ENCODE data around the gene TMEM229B. TPM values are rescaled to one million over a fixed set of nuclear protein-coding genes. Genes with fewer than 3 reads are reported as not detected.

The TMEM229B gene
- total RNA-seq, 1 donor from 2014 or later = 2.3 TPM

- DNase-seq (no peak), ATAC-seq (ENCODE audit: poor library complexity) (no peak)
- intact Hi-C loops (cut with DNase I) = no loop called here
Observed at GRCh38 chr14:67438969-67439368, 49.6 kb downstream of the TMEM229B start.

- DNase-seq (no peak), ATAC-seq (ENCODE audit: poor library complexity) (no peak)
- intact Hi-C loops (cut with DNase I) = no loop called here
Observed at GRCh38 chr14:67436006-67436866, 52.3 kb downstream of the TMEM229B start.

- ATAC-seq (ENCODE audit: poor library complexity) (no peak), DNase-seq (no peak)
- intact Hi-C loops (cut with DNase I) = no loop called here
Observed at GRCh38 chr14:67435603-67436002, 52.9 kb downstream of the TMEM229B start.

GRCh38 chr14:67432050-67432564 is 56.4 kb downstream of the TMEM229B start:
- DNase-seq (no peak), ATAC-seq (ENCODE audit: poor library complexity) (no peak)
- intact Hi-C loops (cut with DNase I) = no loop called here

GRCh38 chr14:67429510-67430205 is 58.9 kb downstream of the TMEM229B start:
- intact Hi-C loops (cut with DNase I) = loop anchor here (5.0 kb wide), 2 partner anchors 58 to 278 kb away; partner anchors contain the start of gene TMEM229B
- ATAC-seq (ENCODE audit: poor library complexity) = no peak

GRCh38 chr14:67428501-67429031 is 60.0 kb downstream of the TMEM229B start:
- no peak for ATAC-seq (ENCODE audit: poor library complexity)
- DNase-seq = no peak
- intact Hi-C loops (cut with DNase I) = loop anchor here (5.0 kb wide), 2 partner anchors 59 to 279 kb away; partner anchors contain the start of gene TMEM229B

More at GRCh38 chr14:67429510-67430205, 58.9 kb downstream of the TMEM229B start:
- no peak for DNase-seq

- DNase-seq = peak; percentile 65
- peak; percentile 94 for ATAC-seq (ENCODE audit: poor library complexity)
- intact Hi-C loops (cut with DNase I) = loop anchor here (5.0 kb wide), 2 partner anchors 60 to 280 kb away; partner anchors contain the start of gene TMEM229B
Observed at GRCh38 chr14:67426983-67427606, 61.4 kb downstream of the TMEM229B start.

GRCh38 chr14:67426161-67426560 is 62.4 kb downstream of the TMEM229B start:
- no peak for DNase-seq
- intact Hi-C loops (cut with DNase I) = loop anchor here (5.0 kb wide), 2 partner anchors 61 to 281 kb away; partner anchors contain the start of gene TMEM229B
- peak; percentile 51 for ATAC-seq (ENCODE audit: poor library complexity)

- ATAC-seq (ENCODE audit: poor library complexity) (no peak), DNase-seq (no peak)
- intact Hi-C loops (cut with DNase I) = loop anchor here (2.0 to 5.0 kb wide), 3 partner anchors 62 to 282 kb away; partner anchors contain the start of gene TMEM229B
Observed at GRCh38 chr14:67425608-67426007, 62.9 kb downstream of the TMEM229B start.

GRCh38 chr14:67424539-67424938 is 64.0 kb downstream of the TMEM229B start:
- no peak for ATAC-seq (ENCODE audit: poor library complexity)
- no peak for DNase-seq
- intact Hi-C loops (cut with DNase I) = loop anchor here (2.0 kb wide), 1 partner anchor 146 kb away; no protein-coding TSS in a partner anchor

- intact Hi-C loops (cut with DNase I) = no loop called here
- ATAC-seq (ENCODE audit: poor library complexity) = no peak
- DNase-seq = no peak
Observed at GRCh38 chr14:67423424-67423823, 65.1 kb downstream of the TMEM229B start.

GRCh38 chr14:67421356-67422224 is 66.9 kb downstream of the TMEM229B start:
- intact Hi-C loops (cut with DNase I) = no loop called here
- ATAC-seq (ENCODE audit: poor library complexity) (no peak), DNase-seq (no peak)

Small RNA genes within 50 kb of the gene (microRNA-seq; reads per million reads assigned to microRNA genes)
- gene MIR5694 = not detected

Other genes starting within 250 kb of the TMEM229B start
- 14.3 TPM for gene PALS1, start 247.3 kb downstream of the TMEM229B start, total RNA-seq
- 154 TPM for gene ATP6V1D, start 128.9 kb downstream of the TMEM229B start, total RNA-seq
- gene EIF2S1, start 128.4 kb downstream of the TMEM229B start, total RNA-seq = 93.1 TPM
- not detected for gene PLEK2, start 76.6 kb downstream of the TMEM229B start, total RNA-seq
- 4.4 TPM for gene PLEKHH1, start 44.6 kb upstream of the TMEM229B start, total RNA-seq
- 12.0 TPM for gene PIGH, start 111.5 kb upstream of the TMEM229B start, total RNA-seq
- 0.75 TPM for gene ARG2, start 131.2 kb upstream of the TMEM229B start, total RNA-seq
- gene VTI1B, start 185.9 kb upstream of the TMEM229B start, total RNA-seq = 113 TPM
- gene RDH11, start 207.0 kb upstream of the TMEM229B start, total RNA-seq = 13.2 TPM
- gene RDH12, start 213.2 kb upstream of the TMEM229B start, total RNA-seq = not detected

Data from Right ventricle myocardium superior (tissue), 1 donor.